PFSK-1 (cell line): ENCODE measurements around the gene CD22.

Source experiments
- FOXP2 ChIP-seq: optimal IDR thresholded peaks from 2 replicates; pipeline ENCODE3; 2011; ENCODE audit warnings: borderline replicate concordance, control low read depth, inconsistent platforms; ENCODE audit not compliant: insufficient read depth; ENCODE audit errors: extremely low read length, extremely low read depth
- POLR2AphosphoS5 ChIP-seq: IDR thresholded peaks from 2 replicates; pipeline ENCODE4 v1.6.1; 2012; ENCODE audit warnings: low read depth, mild to moderate bottlenecking, control low read depth, low read length, moderate library complexity
- REST ChIP-seq, 2 experiments: IDR thresholded peaks; 2 replicates each; pipeline versions ENCODE4 v1.6.1 to v1.8.0; 2011 to 2012; ENCODE audit warnings: low read depth in 2 of 2, low read length in 2 of 2, control low read depth in 1 of 2, inconsistent platforms in 1 of 2, mild to moderate bottlenecking in 1 of 2, moderate library complexity in 1 of 2; ENCODE audit not compliant: insufficient read depth in 1 of 2
- SIN3A ChIP-seq: IDR thresholded peaks from 2 replicates; pipeline ENCODE4 v1.6.1; 2012; ENCODE audit warnings: mild to moderate bottlenecking, low read length, moderate library complexity, borderline replicate concordance; ENCODE audit not compliant: insufficient read depth
- TAF1 ChIP-seq: IDR thresholded peaks from 2 replicates; pipeline ENCODE4 v1.6.1; 2012; ENCODE audit warnings: low read length, control low read depth, borderline replicate concordance; ENCODE audit not compliant: insufficient read depth

The CD22 gene

GRCh38 chr19:35308910-35309309 is 20.1 kb upstream of the CD22 start:
- TF ChIP-seq SIN3A (no peak), REST (IDR thresholded peaks at IDR 0.05; ENCODE audit: insufficient read depth in 1 of 2, low read depth in 2 of 2, low read length in 2 of 2) (no peak), POLR2AphosphoS5 (no peak), FOXP2 (no peak), TAF1 (no peak)

GRCh38 chr19:35309481-35310279 is 19.3 kb upstream of the CD22 start:
- TF ChIP-seq TAF1 (no peak), SIN3A (no peak), FOXP2 (no peak), POLR2AphosphoS5 (no peak), REST (IDR thresholded peaks at IDR 0.05; ENCODE audit: insufficient read depth in 1 of 2, low read depth in 2 of 2, low read length in 2 of 2) (no peak)

- TF ChIP-seq POLR2AphosphoS5 (no peak), TAF1 (no peak), SIN3A (no peak), FOXP2 (no peak), REST (IDR thresholded peaks at IDR 0.05; ENCODE audit: insufficient read depth in 1 of 2, low read depth in 2 of 2, low read length in 2 of 2) (no peak)
Measured at GRCh38 chr19:35310331-35310730, 18.7 kb upstream of the CD22 start.

- TF ChIP-seq POLR2AphosphoS5: no peak
- no peak for TF ChIP-seq TAF1
- no peak for TF ChIP-seq FOXP2
- TF ChIP-seq SIN3A: no peak
Measured at GRCh38 chr19:35310811-35311465, 18.0 kb upstream of the CD22 start.

GRCh38 chr19:35311901-35312665 is 16.9 kb upstream of the CD22 start:
- no peak for TF ChIP-seq TAF1
- no peak for TF ChIP-seq SIN3A
- TF ChIP-seq REST (IDR thresholded peaks at IDR 0.05; ENCODE audit: insufficient read depth in 1 of 2, low read depth in 2 of 2, low read length in 2 of 2): no peak
- TF ChIP-seq FOXP2: no peak
- no peak for TF ChIP-seq POLR2AphosphoS5
